ENCODE data around the gene RAF1.

RAF1 gene

GRCh38 chr3:12588039-12589009, 75.6 kb downstream of the RAF1 start:
- no peak for DNase-seq

GRCh38 chr3:12586403-12586802, 77.5 kb downstream of the RAF1 start:
- DNase-seq: no peak

- no peak for DNase-seq
Observed at GRCh38 chr3:12585970-12586369, 77.9 kb downstream of the RAF1 start.

DNA sequence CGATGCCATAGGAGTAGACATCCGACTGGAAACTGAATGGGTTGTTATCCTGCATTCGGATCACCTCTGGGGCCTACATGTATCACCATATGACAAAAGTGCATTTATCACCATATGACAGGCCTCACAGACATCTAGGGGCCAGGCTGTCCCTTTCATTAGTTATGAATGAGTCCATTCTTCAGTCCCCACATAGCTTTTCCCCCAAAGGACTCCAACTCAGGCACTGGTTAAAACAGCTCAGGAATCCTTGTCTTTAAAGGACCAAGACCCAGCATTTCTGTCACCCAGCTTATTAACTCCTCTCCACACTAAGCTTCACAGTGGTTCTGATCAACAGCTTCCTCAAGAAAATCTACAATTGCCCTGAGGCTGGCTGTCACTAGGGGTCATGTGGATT, 78.7 kb downstream of the RAF1 start:
- DNase-seq: no peak

GRCh38 chr3:12584083-12584482, 79.8 kb downstream of the RAF1 start:
- DNase-seq: no peak

DNA sequence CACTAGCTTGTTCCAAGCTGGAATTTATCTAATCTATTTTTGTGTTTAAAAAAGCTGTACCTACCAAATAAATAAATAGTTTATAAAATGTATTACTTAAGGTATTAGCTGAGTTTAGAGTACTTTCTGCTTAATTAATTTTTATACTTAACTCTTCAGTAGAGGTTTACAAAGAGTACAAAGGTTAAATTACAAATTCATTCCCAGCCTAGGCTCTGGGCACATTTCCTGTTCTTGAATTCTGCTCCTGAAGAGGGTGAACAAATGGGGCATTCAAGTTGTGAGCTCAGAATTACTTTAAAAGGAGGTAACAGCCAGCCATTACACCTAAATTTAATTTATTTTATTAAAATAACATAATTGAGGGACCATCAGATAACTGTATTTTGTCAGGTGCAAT, 80.6 kb downstream of the RAF1 start:
- no peak for DNase-seq

- no peak for DNase-seq
Observed at GRCh38 chr3:12582730-12583129, 81.2 kb downstream of the RAF1 start.

DNA sequence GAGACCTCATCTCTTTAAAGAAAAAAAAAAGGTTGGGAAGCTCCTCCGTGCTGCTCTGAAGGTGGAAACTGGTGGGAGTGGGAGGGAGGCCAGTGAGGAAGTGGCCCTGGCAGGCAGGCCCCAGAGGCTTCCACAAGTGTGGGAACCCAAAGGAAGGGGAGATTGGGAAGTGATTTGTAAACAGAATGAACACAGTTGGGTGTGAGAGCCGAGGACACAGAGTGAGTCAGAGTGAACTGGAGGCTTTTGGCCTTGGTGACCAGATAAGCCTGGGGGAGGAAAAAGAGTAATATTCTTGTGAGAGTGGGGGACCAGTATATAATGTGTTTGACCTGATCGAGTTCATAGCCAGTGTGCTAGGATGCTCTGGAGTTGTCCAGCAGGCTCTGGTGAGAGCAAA, 84.0 kb downstream of the RAF1 start:
- no peak for DNase-seq

DNA sequence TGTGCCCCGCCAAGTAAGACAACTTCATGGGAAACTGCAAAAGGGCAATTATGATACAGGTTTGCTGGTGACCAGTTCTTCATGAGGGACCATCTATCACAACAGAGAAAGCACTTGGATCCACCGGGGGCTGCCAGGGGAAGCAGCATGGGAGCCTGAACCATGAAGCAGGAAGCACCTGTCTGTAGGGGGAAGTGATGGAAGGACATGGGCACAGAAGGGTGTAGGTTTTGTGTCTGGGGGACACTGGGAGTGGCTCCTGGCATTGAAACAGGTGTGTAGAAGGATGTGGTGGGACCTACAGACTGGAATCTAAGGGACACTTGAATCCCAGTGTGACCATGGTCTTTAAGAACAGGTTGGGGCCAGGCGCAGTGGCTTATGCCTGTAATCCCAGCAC, 84.5 kb downstream of the RAF1 start:
- no peak for DNase-seq

- no peak for DNase-seq
Observed at GRCh38 chr3:12578742-12579141, 85.2 kb downstream of the RAF1 start.

- no peak for DNase-seq
Observed at GRCh38 chr3:12577379-12577778, 86.5 kb downstream of the RAF1 start.

GRCh38 chr3:12574661-12575060, 89.3 kb downstream of the RAF1 start:
- DNase-seq: no peak

GRCh38 chr3:12574131-12574530, 89.8 kb downstream of the RAF1 start:
- no peak for DNase-seq

- DNase-seq: no peak
Observed at GRCh38 chr3:12571986-12572385, 91.9 kb downstream of the RAF1 start.

GRCh38 chr3:12569836-12570235, 94.1 kb downstream of the RAF1 start:
- DNase-seq: no peak

- no peak for DNase-seq
Observed at GRCh38 chr3:12568747-12569146, 95.2 kb downstream of the RAF1 start.

DNA sequence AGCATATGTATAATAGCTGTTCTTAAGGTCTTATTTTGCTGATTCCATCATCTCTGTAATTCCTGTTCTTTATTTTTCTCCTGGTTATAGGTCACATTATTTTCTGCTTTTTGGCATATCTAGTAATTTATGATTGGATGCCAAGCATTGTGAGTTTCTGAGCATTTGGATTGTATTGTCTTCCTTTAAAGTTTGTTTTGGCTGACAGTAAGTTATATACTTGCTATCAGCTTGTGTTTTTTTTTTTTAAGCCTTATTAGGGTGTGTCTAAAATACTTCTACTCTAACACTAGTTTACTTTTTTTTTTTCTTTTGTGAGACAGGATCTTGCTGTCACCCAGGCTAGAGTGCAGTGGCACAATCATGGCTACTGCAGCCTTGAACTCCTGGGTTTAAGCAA, 96.9 kb downstream of the RAF1 start:
- no peak for DNase-seq

DNA sequence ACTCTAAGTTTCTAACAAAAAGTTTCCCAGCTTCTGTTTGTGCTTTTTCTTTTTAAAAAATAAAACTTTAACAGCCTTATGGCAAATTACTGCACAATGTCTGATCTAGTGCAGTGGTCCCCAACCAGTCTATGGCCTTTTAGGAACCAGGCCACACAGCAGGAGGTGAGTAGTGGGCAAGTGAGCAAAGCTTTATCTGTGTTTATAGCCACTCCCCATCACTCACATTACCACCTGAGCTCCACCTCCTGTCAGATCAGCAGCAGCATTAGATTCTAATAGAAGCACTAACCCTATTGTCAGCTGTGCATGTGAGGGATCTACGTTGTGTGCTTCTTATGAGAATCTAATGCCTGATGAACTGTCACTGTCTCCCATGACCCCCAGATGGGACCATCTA, 101.5 kb downstream of the RAF1 start:
- no peak for DNase-seq

DNA sequence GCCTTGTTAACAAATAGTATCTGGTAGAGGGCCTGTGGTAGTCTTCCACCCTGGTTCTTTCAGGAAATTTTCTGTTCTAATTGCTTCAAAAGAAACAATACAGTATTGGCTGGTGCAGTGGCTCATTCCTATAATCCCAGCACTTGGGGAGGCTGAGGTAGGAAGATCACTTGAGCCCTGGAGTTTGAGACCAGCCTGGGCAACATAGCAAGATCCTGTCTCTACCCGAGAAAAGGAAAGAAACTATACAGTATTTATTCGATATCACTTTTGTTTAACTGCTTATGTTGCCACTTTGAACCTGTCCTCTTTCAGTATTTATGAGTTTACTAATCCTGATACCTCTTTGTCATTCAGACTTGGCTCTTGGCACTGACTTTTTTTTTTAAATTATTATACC, 102.5 kb downstream of the RAF1 start:
- DNase-seq: no peak

DNA sequence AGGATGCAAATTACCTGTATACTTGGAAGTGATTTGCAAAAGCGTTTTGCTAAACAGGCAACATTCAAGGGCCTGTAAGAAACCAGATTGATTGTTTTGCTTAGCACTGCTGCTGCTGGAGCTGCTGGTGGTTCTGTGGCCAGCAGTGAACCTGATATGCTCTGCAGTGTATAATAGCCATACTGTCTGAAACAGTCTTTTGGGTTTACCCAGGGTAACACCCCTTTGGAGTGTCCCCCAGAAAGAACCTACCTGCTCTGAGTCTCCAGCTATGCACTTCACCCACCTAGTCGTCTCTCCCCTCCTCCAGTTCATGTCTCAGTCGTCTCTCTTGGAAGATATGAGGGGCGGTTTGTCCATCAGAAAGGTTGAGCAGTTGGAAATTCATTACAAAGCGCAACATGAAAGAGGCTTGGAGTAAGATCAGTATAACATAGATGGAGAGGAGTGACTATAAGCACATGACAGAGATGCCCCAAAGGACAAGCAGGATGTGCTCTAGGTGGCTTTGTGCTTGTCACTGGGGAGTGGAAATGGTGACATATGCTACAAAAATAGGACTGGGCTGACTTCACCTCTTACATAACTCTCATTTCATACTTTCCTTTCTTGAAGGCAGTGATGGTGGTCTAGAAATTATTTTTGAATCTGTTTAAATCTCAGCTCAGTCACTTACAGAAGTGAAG, 103.3 kb downstream of the RAF1 start:
- no peak for DNase-seq

GRCh38 chr3:12559520-12559919, 104.4 kb downstream of the RAF1 start:
- no peak for DNase-seq

DNA sequence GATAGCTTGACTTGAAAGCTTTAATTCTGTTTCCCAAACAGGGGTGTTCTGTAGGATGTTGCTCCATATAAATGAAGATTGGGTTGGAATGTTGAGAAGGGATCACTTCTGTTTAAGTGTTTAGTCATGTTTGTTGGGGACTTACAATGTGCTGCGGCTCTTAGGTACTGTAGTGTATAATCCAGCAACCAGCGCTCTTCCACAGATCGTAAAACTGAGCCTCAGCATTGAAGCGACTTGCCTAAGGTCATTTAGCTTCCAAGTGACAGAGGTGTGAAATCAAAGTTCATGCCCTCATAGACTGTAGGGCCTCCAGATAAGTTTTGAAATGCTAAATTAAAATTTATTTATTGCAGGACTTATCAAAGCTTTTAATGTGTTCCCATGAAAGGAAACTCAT, 105.2 kb downstream of the RAF1 start:
- DNase-seq: no peak

DNA sequence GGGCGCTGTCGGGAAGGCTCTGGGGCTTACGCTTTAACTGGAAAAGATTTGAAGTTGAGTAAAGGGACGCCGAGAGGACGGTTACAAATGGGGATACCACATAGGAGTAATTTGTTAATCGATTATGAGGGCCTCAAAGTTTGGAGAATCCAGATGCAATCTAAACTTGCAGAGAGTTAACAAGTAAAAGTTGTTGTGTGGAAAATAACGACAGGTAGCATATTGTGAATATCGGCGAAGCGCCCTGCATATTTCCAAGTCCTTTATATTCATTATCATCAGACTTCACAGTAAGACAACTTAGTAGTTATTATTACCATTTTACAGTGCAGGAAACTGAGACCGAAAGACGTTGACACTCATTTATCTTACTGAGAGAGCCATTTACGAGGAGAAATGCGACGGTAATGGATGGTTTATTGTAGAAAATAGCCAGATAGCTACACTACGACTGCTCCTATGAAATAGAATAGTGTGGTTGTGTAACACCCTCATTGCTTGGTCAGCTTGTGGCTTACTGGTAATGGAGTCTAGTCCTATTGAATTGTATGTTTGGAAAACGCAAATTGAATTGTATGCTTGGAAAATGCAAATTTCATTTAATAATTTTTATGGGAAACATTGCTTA, 106.3 kb downstream of the RAF1 start:
- DNase-seq: no peak

Data from activated T-cell treated with anti-CD3 and anti-CD28 coated beads, Interleukin-2, amount 50 U/mL, for 1 hour (primary cell).